H1 (cell line): ENCODE data around the gene DLG4.

Source experiments
- CHD1 ChIP-seq: IDR thresholded peaks from 2 replicates; pipeline ENCODE4 v1.6.1; 2012; ENCODE audit warnings: low read depth, low read length, improper control_type of control experiment
- EP300 ChIP-seq, 2 experiments: IDR thresholded peaks; 1 replicate in 1 of 2; 2 replicates in 1 of 2; pipeline ENCODE4 v1.6.1; 2011 to 2012; ENCODE audit warnings: low read depth in 2 of 2, low read length in 2 of 2, mild to moderate bottlenecking in 2 of 2, borderline replicate concordance in 1 of 2, inconsistent platforms in 1 of 2, moderate library complexity in 1 of 2
- EZH2 ChIP-seq: fragments of 200-600 bp; sonication (generic); IDR thresholded peaks from 2 replicates; pipeline ENCODE4 v1.7.1; 2012; ENCODE audit warnings: low read depth, mild to moderate bottlenecking, moderate library complexity, low read length, inconsistent platforms; ENCODE audit not compliant: severe bottlenecking
- GABPA ChIP-seq: IDR thresholded peaks from 2 replicates; pipeline ENCODE4 v1.6.1; 2011; ENCODE audit warnings: mild to moderate bottlenecking, low read length, moderate library complexity, borderline replicate concordance; ENCODE audit not compliant: insufficient read depth
- HDAC2 ChIP-seq, 2 experiments: fragments of 300-600 bp in 1 of 2; sonication (generic) in 1 of 2; IDR thresholded peaks; 2 replicates each; pipeline ENCODE4 v1.6.1; 2011 to 2012; ENCODE audit warnings: low read depth in 2 of 2, low read length in 2 of 2, mild to moderate bottlenecking in 2 of 2, moderate library complexity in 2 of 2, borderline replicate concordance in 1 of 2, inconsistent platforms in 1 of 2
- HDAC6 ChIP-seq: IDR thresholded peaks from one replicate; pipeline ENCODE4 v1.7.1; 2012; ENCODE audit warnings: low read depth, mild to moderate bottlenecking, inconsistent platforms, low read length, moderate library complexity
- PHF8 ChIP-seq: fragments of 200-600 bp; sonication (generic); conservative IDR thresholded peaks from 2 replicates; pipeline ENCODE4 v1.7.1; 2012; ENCODE audit warnings: low read depth, mild to moderate bottlenecking, inconsistent platforms, low read length, moderate library complexity
- POLR2A ChIP-seq, 2 experiments: IDR thresholded peaks; 1 replicate in 1 of 2; 2 replicates in 1 of 2; pipeline ENCODE4 v1.6.1; 2011; ENCODE audit warnings: low read depth in 2 of 2, low read length in 2 of 2, mild to moderate bottlenecking in 2 of 2; ENCODE audit errors: control extremely low read depth in 1 of 2
- RFX5 ChIP-seq: IDR thresholded peaks from 2 replicates; pipeline ENCODE4 v1.6.1; 2011; ENCODE audit warnings: low read depth, low read length, improper control_type of control experiment, borderline replicate concordance
- TAF1 ChIP-seq: IDR thresholded peaks from 2 replicates; pipeline ENCODE4 v1.6.1; 2011; ENCODE audit warnings: mild to moderate bottlenecking, low read depth, low read length
- TF ChIP-seq, protein P1 (sequence below), 3 experiments: IDR thresholded peaks; 1 replicate in 2 of 3; 2 replicates in 1 of 3; pipeline versions ENCODE4 v1.5.1 to v1.6.1; 2011; ENCODE audit warnings: low read length in 3 of 3, mild to moderate bottlenecking in 3 of 3, inconsistent platforms in 2 of 3, low read depth in 1 of 3, moderate library complexity in 1 of 3; ENCODE audit not compliant: insufficient read depth in 1 of 3; ENCODE audit errors: control extremely low read depth in 1 of 3
- TF ChIP-seq, protein P2 (sequence below): IDR thresholded peaks from 2 replicates; pipeline ENCODE4 v1.6.1; 2011; ENCODE audit warnings: low read length, improper control_type of control experiment

DNA sequence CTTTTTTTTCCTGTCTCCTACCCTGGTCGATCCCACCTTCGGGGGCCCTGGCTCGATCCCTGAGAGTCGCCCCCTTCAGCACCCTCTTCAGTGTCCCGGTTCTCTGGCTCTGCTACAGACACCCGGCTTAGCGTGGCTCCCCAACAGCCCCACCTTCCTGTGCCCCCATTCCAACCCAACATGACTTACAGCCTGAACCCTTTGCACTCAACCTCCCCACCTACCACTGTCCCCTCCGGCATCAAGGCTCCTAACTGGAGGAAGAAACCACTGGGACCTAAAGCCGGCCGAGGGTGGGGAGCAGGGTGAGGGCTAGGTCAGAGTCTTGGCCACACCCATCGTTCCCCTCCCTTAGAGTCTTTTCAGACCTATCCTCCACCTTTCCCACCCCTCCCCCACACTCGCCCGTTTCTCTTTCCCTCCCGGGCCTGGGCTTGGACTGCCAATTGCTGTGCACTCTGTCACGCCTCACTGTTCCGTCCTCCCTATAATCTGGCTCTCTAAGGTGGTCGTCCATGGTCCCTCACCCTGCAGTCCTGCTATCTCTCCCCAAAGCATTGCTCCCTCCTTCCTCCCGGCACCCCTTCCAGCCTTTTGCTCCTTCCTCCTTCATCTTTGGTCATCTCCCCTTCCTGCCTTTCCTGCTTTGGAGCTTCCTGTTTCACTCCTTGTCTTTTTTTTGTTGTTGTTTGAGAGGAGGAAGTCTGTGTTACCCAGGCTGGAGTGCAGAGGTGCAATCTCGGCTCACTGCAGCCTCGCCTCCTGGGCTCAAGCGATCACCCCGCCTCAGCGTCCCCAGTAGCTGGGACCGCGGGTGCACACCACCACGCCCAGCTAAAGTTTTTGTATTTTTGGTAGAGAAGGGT lies 43.5 kb upstream of the DLG4 start:
- TF ChIP-seq CHD1 (no peak), HDAC2 (IDR thresholded peaks at IDR 0.05; ENCODE audit: borderline replicate concordance in 1 of 2, low read depth in 2 of 2, low read length in 2 of 2) (no peak), EP300 (IDR thresholded peaks at IDR 0.05; ENCODE audit: borderline replicate concordance in 1 of 2, low read depth in 2 of 2, low read length in 2 of 2) (no peak), HDAC6 (no peak), EZH2 (no peak), RFX5 (no peak), TAF1 (peak; percentile 55; the same call in 1 of the 2 replicates), POLR2A (IDR thresholded peaks at IDR 0.05; ENCODE audit: control extremely low read depth in 1 of 2, low read depth in 2 of 2, low read length in 2 of 2) (no peak; a peak in 1 of 3 replicates), PHF8 (no peak), GABPA (0 out of 2 replicates have a peak, but pooled peaks have one; percentile 30)
- TF ChIP-seq, protein P1, sequence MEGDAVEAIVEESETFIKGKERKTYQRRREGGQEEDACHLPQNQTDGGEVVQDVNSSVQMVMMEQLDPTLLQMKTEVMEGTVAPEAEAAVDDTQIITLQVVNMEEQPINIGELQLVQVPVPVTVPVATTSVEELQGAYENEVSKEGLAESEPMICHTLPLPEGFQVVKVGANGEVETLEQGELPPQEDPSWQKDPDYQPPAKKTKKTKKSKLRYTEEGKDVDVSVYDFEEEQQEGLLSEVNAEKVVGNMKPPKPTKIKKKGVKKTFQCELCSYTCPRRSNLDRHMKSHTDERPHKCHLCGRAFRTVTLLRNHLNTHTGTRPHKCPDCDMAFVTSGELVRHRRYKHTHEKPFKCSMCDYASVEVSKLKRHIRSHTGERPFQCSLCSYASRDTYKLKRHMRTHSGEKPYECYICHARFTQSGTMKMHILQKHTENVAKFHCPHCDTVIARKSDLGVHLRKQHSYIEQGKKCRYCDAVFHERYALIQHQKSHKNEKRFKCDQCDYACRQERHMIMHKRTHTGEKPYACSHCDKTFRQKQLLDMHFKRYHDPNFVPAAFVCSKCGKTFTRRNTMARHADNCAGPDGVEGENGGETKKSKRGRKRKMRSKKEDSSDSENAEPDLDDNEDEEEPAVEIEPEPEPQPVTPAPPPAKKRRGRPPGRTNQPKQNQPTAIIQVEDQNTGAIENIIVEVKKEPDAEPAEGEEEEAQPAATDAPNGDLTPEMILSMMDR (IDR thresholded peaks at IDR 0.05; ENCODE audit: control extremely low read depth in 1 of 3, insufficient read depth in 1 of 3, low read depth in 1 of 3, low read length in 3 of 3): no peak
- TF ChIP-seq, protein P2, sequence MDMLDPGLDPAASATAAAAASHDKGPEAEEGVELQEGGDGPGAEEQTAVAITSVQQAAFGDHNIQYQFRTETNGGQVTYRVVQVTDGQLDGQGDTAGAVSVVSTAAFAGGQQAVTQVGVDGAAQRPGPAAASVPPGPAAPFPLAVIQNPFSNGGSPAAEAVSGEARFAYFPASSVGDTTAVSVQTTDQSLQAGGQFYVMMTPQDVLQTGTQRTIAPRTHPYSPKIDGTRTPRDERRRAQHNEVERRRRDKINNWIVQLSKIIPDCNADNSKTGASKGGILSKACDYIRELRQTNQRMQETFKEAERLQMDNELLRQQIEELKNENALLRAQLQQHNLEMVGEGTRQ: no peak
